ENCODE results near the gene SYNC. TPM values are rescaled to one million over a fixed set of nuclear protein-coding genes. Genes with fewer than 3 reads are reported as not detected.

SYNC gene
- total RNA-seq, 6 experiments from 2014 or later = 0.29 to 2.1 (median 0.44) TPM

- peak overlapping the region in 1 of 3 donors; percentile 29 for H3K4me3 ChIP-seq
- intact Hi-C loops (cut with DNase I) = no loop called here
- H3K36me3 ChIP-seq = no peaks in the 10 kb centered on the region
- peak overlapping the region; percentile 37 to 88 (median 71) for H3K27ac ChIP-seq
- no peaks in the 10 kb centered on the region for H3K27me3 ChIP-seq
- 77% methylated on average over 4 of the region's 7 CpGs for WGBS (ENCODE audit: insufficient coverage, low coverage, low lambda C conversion rate, missing lambda C conversion rate)
- no peaks in the 10 kb centered on the region for H3K9me3 ChIP-seq
- DNase-seq (peak; percentile 80 to 87 (median 85)), ATAC-seq (peak; percentile 84 to 91 (median 90))
- H3K4me1 ChIP-seq = peaks cover 0 to 18% (median 0%) of the 10 kb centered on the region in 4 donors
- TF ChIP-seq, protein P1, sequence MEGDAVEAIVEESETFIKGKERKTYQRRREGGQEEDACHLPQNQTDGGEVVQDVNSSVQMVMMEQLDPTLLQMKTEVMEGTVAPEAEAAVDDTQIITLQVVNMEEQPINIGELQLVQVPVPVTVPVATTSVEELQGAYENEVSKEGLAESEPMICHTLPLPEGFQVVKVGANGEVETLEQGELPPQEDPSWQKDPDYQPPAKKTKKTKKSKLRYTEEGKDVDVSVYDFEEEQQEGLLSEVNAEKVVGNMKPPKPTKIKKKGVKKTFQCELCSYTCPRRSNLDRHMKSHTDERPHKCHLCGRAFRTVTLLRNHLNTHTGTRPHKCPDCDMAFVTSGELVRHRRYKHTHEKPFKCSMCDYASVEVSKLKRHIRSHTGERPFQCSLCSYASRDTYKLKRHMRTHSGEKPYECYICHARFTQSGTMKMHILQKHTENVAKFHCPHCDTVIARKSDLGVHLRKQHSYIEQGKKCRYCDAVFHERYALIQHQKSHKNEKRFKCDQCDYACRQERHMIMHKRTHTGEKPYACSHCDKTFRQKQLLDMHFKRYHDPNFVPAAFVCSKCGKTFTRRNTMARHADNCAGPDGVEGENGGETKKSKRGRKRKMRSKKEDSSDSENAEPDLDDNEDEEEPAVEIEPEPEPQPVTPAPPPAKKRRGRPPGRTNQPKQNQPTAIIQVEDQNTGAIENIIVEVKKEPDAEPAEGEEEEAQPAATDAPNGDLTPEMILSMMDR (IDR thresholded peaks at IDR 0.05) = no peak
- TF ChIP-seq POLR2A (IDR thresholded peaks at IDR 0.05) = peak; percentile 51
Measured at GRCh38 chr1:32736812-32737791, 34.5 kb upstream of the SYNC start.

DNA sequence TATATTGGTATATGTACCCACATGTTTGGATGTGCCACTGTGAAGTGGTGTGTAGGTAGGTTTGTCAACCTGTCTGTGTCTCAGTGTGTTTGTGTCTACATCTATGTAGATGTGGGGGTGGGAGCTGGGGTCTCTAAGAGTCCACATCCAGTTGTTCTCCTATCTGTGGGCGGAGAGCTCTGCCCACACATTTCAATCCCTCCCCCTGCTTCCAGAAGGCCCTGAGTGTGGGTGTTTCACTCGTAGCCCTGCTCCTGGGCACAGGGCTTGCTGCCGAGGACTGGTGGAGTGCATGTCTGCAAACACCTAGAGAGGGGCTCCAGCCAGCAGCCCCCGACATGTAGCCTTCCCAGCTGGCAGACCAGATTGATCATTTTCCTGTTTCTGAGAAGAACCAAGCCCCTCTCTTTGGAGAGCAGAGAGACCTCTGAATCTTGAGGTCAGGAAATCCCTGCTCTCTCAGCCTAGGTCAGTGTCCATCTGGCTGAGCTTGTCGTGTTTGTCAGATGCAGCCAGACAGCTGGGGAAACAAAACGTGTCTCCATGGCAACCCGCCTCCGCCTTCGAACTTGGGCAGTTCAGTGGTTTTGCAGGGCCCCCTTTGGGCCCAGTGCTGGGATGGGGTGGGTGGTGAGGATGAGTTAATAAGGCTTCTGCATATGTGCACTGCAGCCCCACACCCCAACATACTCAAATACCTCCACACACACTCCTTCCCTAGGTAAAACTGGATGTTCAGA is 31.2 kb upstream of the SYNC start:
- WGBS (ENCODE audit: insufficient coverage, low coverage, low lambda C conversion rate, missing lambda C conversion rate) = 0% methylated on average over 3 of the region's 9 CpGs
- Histone ChIP-seq H3K36me3 (no peaks in the 10 kb centered on the region), H3K4me1 (peaks cover 0 to 18% (median 0%) of the 10 kb centered on the region in 4 donors), H3K27me3 (no peaks in the 10 kb centered on the region), H3K4me3 (no peak overlapping the region), H3K27ac (no peak overlapping the region), H3K9me3 (no peaks in the 10 kb centered on the region)
- intact Hi-C loops (cut with DNase I) = no loop called here
- peak; percentile 70 to 78 (median 75) for DNase-seq
- ATAC-seq = peak; percentile 46 to 74 (median 67)
- TF ChIP-seq POLR2A (IDR thresholded peaks at IDR 0.05) = no peak
- TF ChIP-seq, protein P1 (IDR thresholded peaks at IDR 0.05) = no peak

DNA sequence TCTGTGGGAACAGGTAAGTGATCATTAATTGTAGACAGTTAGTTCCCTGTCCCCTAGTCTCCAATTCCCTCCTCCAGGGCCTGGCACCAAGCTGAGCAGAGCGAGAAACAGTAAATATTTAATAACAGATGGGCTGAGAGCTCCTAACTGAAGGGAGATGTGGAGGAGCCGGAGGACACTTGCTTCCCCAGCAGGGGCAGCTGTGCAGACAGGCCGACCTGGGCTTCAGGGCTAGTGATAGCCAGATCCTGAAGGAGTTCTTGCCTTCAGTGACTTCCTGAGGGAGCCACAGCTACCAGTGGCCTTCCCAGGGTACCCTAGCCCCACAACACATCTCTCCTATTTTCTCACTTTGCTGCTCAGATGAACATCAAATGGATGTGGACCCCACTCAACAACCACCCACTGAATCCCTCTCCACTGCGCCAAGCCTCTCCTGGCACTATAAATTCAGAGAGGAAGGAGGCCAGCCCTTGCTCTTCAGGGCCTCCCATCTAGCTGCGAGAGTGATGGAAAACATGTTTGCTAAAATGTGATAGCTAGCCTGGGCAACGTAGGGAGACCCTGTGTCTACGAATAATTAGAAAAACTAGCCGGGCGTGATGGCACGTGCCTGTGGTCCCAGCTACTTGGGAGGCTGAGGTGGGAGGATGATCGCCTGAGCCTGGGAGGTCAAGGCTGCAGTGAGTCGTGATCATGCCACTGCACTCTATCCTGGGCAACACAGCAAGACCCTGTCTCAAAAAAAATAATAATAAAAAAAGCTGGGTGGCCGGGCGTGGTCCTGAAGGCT is 26.9 kb upstream of the SYNC start:
- peaks cover 0 to 7% (median 0%) of the 10 kb centered on the region in 4 donors for H3K4me1 ChIP-seq
- no peak for TF ChIP-seq POLR2A (IDR thresholded peaks at IDR 0.05)
- TF ChIP-seq, protein P1 (IDR thresholded peaks at IDR 0.05) = no peak
- H3K27ac ChIP-seq = no peak overlapping the region
- H3K27me3 ChIP-seq = no peaks in the 10 kb centered on the region
- intact Hi-C loops (cut with DNase I) = no loop called here
- ATAC-seq = no peak
- WGBS (ENCODE audit: insufficient coverage, low coverage, low lambda C conversion rate, missing lambda C conversion rate) = 73% methylated on average over 11 of the region's 14 CpGs
- no peak for DNase-seq
- H3K4me3 ChIP-seq = no peak overlapping the region
- no peaks in the 10 kb centered on the region for H3K9me3 ChIP-seq
- H3K36me3 ChIP-seq = no peaks in the 10 kb centered on the region

GRCh38 chr1:32728413-32729077 is 26.0 kb upstream of the SYNC start:
- H3K36me3 ChIP-seq = no peaks in the 10 kb centered on the region

More at GRCh38 chr1:32728413-32729077, 26.0 kb upstream of the SYNC start:
- Histone ChIP-seq H3K4me3 (no peak overlapping the region), H3K9me3 (no peaks in the 10 kb centered on the region), H3K27ac (no peak overlapping the region), H3K4me1 (peaks cover 0 to 3% (median 0%) of the 10 kb centered on the region in 4 donors), H3K27me3 (no peaks in the 10 kb centered on the region)
- WGBS (ENCODE audit: insufficient coverage, low coverage, low lambda C conversion rate, missing lambda C conversion rate) = 78% methylated on average over 4 of the region's 7 CpGs
- no peak for ATAC-seq
- no peak for DNase-seq
- TF ChIP-seq POLR2A (IDR thresholded peaks at IDR 0.05) = no peak
- TF ChIP-seq, protein P1 (IDR thresholded peaks at IDR 0.05) = no peak
- intact Hi-C loops (cut with DNase I) = no loop called here

All from right lobe of liver (tissue), 6 donors.